HG02981 (cell line): ENCODE measurements around the gene ST6GALNAC3.
A peak's percentile ranks its signal among the peaks of the same experiment; 100 is the strongest.

Experiments
- ATAC-seq: cut with Tn5 transposase; IDR thresholded peaks from one replicate; pipeline ENCODE4 v1.9.1; 2021; ENCODE audit warnings: mild to moderate bottlenecking, moderate library complexity; ENCODE audit not compliant: unreplicated experiment

Gene ST6GALNAC3

DNA sequence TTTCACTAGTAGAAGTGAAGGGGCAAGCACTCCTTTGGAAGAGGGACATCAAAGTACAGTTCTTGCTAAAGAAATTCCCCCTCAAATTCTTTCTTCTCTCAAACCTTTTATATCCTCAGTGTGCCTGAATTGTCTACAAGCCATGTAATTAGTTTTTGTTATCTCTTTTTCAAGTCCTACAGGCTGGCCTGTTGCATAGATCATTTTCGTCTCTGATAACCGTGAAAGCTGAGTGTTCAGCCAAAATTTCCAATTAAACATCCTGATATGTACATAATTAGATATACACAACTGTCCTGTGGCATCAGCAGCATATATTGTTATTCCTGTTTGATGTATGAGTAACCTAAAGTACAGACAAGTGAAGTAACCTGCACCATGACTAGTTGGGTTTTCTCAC, 417.2 kb downstream of the ST6GALNAC3 start:
- ATAC-seq = no peak

DNA sequence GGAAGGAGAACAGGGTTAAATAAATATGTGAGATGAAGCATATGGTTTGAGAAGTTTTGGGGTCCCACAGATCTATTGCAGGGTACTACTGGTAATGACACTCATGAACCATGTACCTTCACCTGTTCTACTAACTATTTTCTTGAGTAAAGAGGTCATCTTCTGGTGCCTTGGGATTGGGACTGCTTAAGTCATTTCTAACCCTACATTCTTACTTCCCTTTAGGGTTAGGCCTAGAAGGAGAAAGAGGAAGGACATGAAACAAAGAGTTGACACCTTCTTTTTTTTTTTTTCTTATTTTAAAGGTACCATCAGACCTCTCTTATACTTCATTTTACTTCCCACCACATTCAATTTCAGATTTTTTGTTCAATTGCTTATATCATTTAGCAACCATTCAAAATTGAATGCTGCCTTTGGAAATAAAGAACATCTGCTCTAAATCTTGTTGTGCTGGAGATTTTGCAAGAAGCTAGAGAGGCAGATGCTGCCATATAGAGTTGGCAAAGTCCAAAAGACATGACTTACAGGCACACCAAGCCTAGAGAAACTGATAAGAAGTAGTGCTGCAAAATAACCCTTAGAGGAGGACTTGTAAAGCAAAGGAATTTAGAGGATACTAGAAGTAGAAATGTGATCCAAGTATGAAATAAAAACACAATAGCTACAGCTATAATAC, 418.3 kb downstream of the ST6GALNAC3 start:
- no peak for ATAC-seq

DNA sequence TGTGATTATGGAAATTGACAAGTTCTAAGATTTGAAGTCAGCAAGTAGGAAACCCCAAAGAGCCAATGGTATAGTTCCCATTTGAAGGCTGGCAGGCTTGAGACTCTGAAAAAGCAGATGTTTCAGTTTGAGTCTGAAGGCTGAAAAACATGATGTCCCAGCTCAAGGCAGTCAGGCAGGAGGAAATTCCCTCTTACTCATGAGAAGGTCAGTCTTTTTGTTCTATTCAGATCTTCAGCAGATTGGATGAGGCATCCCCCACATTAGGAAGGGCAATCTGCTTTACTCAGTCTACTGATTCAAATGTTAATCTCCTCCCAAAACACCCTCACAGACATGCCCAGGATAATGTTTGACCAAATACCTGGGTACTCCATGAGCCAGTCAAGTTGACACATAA, 420.3 kb downstream of the ST6GALNAC3 start:
- peak; percentile 77 for ATAC-seq

DNA sequence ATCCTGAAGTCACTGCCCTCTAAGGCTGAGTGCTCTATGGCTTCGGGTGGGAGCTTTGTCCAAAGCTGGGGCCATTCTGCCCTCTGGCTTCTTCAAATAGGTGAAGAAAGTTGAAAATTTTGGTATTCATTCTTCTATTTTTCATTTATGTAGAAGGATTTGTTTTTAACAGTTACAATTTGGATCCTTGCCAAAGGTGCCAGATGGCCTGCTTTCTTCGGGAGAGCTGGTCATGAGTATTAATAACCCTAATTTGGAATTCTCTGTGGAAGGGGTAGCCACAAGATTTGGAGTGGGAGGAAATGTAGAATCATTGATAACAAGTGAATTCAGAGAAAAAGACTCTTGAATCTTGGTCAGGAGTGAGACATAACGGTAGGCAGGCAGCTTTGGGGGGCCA, 422.3 kb downstream of the ST6GALNAC3 start:
- no peak for ATAC-seq

DNA sequence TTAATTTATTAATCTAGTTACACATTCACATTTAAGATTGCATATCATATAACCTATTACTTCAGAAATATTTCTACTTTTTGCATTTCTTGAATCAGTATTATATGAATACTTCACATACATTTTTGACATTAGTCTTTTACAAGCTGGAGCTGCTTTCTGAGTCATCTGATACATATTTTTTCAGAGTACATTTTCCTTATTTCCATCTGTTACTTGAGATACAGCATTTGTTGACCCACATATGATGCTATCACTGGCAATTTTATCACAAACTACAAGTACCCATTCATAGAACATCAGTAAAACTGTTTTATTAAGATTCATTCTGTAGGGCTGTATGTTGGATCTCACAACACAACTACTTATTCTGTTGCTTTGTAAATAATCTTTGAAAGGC, 425.6 kb downstream of the ST6GALNAC3 start:
- ATAC-seq = no peak

DNA sequence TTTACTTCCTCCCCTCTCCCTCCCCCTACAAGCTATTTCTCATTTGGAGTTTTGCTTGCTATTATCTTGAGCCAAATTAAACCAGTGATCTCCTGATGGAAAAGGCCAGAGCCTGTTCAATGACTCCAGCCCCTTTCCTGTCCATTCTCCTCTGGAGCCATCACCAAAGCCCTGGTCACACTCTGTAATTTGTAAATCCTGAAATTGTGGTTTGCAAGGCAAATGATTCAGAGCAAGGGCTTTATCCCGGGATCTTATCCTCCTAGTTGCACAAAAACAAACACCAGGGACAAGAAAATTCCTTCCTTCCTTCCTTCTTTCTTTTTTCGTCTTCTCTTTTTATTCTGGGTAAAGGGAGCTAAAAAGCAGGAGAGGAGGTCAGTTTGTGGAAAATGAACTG, 426.6 kb downstream of the ST6GALNAC3 start:
- no peak for ATAC-seq

DNA sequence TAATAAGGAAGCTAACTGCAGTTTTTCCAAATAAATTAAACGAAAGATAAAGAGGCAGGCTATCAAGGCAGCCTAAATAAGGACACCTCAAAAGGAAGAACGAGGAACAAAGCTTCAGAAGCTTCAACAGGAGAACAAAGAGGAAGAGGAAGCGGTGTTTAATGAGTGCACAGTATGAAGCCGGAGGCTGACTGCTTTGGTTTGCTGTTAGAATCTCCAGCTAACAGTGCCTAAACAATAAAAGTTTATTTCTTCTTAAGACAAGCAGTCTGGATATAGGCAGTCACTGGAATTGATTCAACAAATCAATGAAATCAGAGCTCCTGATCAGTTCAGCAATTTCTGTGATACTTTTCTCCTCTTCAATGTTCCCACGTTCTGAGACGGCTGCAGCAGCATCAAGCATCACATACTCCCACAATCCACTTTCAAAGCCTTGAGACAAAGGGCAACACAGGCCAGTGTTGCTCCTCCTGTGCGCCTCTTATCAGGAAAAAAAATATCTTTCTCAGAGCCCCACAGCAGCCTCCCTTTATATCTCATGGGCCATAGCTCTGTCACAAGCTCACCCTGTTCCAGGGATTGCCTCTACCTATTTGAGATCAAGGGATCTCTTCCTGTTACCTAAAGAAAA, 427.2 kb downstream of the ST6GALNAC3 start:
- ATAC-seq = no peak

DNA sequence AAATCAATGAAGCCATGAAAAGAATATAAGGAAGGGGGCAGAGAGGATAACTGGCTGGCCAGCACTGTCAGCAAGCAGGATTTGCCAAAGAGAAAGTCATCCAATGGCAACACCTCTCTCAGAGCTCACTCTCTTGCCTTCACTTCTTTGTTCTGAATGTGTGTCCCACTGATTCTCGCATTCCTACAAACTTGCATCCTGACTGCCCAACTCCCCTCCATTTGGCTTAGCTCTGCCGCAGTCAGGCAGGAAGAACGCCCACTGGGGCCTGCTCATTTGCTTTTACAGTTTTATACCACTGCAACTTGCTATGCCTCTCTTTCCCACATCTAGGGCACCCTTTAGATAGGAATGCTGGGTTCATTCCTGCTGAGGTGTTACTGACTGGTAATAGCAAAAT, 428.6 kb downstream of the ST6GALNAC3 start:
- no peak for ATAC-seq

DNA sequence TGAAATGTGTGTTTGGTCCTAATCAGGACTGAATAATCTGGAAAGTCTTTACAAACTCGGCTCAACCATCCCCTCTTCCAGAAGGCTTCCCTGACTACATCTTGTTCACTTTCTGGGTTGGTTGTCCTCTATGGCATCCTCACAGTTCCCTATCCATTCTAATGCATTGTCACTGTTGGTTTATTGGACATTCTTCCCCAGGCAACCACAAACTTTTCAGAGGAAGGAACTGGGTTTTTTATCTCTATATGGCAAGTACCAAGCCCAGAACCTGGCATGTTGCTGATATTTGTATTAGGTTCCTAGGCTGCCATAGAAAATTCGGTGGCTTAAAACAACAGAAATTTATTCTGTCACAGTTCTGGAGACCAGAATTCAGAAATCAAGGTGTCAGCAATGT, 429.2 kb downstream of the ST6GALNAC3 start:
- no peak for ATAC-seq

DNA sequence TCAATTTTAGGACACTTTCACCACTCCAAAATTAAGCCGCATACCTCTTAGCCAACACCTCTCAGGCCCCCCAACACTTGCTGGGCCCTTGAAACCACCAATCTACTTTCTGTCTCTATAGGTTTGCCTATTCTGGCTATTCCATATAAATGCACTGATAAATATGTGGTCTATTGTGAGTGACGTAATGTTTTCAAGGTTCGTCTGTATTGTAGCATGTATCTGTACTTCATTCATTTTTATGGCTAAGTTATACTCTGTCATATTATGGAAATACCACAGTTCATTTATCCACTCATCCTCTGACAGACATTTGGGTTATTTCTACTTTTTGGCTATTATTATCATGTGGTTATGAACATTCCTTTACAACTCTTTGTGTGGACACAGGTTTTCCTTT, 432.8 kb downstream of the ST6GALNAC3 start:
- no peak for ATAC-seq

DNA sequence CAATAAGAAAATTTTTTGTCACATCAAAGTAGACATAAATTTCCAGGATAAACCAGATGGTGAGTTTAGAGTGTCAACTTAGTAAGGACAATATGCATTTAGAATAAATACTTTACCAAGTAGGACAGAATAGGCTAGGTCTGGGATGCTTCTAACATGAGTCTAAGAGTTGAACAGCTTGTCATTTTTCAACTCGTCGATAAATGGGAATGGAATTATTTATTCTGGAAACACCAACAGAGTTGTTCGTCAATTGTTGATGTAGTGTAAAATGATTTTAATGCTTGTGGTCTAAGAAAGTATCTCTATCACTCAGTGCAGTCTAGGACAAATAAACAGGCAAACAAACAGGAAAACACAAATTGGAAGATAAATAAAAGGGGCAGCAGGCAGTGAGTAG, 434.3 kb downstream of the ST6GALNAC3 start:
- no peak for ATAC-seq

DNA sequence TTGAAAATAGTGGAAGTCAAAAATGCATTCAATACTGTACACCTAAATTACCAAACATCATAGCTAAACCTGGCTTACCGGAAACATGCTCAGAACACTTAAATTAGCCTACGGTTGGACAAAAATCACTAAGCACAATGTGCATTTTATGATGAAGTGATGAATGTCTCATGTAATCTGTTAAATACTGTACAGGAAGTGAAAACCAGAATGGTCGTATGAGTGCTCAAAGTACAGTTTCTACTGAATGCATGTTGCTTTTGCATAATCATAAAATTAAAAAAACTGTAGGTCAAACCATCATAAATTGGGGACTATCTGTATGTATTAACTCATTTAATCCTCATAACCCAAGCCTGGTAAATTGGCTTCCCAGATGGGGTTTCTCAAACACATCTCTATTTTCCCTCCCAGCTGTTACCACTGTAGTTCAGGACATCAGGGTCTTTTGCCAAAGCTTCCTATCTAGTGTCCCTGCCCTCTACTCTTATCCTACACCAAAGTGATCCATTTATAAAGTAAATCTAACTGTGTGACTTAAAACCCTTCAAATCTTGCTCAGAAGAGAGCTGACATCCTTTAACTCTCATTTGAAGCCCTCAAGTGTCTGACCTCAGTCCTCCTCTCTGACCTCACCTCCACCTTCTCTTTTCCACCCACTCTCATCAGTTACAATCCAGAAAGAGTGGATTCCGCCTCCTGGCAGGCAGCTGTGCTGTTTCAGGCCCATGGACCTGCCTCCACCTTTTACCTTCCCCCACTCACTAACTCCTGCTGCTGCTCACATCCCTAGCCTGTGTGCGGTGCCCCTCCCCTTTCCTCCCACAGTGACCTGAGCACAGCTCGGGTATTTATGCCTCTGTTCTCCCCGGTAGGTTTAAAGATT, 436.4 kb downstream of the ST6GALNAC3 start:
- no peak for ATAC-seq

DNA sequence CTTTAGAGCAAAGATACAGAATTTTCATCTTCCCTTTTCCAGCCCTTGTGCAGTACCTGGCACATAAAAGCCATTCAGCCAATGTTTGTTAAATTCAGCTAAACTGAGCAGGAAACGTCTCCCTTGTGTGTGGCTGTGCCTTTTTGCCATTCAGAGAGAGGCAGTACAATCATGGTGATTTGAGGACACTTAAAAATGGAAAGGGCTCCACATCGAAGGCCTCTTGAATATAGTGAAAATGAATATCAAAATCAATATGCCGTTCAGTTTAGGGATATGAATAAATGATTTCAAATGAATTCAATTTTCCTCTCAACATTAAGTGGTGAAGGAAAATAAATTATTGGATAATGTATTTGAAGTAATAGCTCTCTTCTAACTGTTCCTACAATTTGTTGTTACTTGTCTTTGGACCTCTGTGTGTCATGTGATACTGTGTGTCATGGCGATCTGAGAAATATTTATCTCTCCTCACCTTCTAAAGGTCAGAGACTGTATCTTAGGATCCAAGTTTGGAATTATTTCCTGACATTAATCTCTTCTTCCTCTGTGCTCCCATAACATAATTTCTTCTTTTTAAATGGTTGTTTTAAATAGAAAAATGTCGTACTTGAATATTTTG, 437.1 kb downstream of the ST6GALNAC3 start:
- ATAC-seq = no peak

DNA sequence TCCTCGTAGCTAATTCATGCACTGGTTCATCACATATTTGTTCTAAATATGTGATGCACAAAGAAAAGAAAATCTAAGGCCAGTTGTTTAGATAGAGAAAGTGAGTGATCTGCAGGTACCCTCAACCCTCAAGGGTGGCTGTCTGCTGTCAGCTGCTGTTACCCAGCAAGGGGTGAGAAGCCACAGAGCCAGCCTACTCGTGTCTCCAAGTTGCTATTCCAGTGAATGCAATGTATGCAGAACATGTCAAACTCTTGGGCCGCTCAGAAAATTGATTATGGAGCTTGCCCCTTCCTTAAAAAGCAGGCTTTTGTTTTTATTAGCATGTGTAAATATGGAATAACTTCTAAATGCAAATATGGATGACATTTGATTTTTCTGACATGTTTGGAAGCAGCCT, 456.4 kb downstream of the ST6GALNAC3 start:
- ATAC-seq = no peak

DNA sequence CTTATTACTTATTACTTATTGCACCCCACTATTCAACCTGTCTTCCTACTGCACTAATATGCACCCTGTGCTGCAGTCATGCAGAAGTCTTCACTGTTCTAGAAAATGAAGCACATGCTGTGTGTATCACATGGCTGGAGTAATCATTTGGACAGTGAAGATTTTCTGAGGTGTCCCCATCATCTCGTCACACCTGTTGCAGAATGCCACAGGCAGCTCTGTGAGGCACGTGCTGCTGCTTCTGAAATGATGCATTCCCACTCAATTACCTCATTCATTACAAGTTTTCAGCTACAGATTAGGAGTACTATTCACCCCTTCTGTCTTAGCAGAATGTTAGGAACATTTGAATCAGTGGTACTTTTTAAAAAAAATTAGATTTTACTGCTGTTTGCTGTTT, 467.1 kb downstream of the ST6GALNAC3 start:
- ATAC-seq = no peak

DNA sequence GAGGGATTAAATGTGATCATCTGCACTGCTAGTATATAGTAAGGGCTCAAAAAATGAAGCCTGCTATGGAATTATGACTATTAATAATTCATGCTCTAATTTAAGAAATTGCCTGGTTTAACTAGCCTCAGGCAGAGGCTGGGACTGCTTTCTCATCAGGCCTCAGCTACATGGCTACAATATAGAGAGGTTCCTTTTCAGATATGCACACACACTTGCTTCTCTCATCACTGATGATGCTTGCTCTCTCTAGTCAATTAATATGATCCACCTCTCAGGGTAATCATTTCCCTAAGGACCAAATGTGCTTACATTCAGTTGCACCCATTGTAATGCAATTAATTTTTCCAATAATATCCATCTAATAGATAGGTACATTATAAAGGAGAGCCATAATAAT, 467.8 kb downstream of the ST6GALNAC3 start:
- no peak for ATAC-seq

DNA sequence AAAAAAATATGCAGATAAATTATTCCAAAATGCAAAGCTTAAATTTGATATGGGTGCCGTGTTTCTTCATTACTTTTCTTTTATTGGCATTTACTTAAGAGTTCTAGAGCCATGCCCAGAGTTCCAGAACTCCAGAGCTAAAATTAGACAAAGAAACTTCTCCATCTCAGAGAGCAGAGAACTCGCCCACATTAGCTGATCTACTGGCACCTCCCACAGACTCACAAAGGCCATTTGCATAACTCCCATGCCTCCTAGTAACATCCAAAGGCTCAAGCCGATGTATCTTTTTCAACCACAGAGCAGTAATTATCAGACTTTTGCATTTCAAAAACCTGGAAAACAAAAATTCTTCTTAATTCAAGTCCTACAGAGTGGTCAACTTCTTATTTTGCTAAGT, 468.9 kb downstream of the ST6GALNAC3 start:
- no peak for ATAC-seq

DNA sequence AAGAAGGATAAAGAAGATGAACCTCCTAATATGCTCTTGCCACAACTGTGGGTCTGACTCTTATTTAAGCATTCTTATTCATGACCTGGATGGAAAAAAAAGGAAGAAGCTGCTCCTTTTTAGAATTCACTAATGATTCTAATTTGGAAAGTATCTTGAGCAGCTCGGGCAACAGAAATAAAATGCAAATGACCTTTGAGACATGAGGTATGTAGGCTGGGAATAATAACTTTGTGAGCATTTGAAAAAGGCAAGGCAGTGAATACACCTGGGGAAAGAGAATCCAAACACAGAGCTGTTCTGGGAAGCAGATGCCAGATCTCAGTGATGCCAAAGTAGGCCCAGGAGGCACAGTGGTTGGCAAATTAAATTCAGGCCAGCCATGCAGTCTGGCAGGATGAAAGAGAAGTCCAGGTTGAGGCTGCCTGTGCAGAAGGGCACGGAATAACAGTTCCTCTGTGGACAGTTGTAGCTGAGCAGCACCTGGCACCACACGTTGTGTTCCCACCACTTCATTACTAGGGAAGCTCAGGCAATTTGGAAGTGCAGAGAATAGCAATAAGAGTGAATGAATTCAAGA, 471.9 kb downstream of the ST6GALNAC3 start:
- ATAC-seq = no peak

DNA sequence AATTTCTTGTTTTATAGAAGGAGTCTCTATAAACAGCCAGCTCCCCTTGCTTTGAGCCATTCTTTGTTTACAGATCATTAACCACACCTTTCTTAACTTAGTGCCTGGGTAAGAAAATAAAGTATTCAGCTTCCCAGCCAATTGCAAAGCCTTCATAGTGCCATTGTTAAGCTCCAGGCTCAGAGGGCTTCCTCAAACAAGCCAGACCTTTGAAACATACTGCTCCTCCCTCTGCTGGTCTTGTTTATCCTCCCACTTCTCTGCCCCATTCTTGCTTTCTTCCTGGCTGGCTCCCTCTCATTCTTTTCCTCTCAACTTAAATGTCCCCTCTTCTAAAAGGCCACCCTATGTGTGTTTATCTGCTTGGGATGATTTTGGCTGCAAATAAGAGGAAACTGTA, 473.4 kb downstream of the ST6GALNAC3 start:
- no peak for ATAC-seq

DNA sequence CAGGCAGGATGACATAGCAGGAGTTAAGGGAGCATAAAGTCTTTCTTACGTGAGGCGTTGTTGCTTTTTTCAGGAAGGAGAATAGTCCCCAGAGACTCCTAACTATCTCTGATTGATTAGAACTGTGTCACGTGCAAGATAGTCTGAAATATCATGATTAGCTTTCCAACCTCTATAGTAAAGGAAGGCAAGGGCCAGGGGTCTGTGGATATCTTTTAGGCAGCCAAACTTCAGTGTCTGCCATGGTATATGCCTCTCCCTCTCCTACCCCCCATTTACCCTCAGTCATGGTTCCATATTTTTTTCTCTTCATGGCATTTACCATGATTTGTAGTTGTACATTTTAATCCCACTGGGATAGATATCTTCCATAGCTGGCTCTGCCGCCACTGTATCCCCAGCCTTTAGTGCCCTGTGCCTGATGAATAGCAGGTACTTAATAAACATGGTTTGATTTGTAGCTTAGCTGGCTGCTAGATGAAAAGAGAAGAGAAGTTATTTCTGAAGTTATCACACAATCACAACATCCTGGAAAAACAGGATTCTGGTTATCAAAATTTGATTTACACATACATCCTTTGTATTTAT, 474.1 kb downstream of the ST6GALNAC3 start:
- ATAC-seq = no peak

DNA sequence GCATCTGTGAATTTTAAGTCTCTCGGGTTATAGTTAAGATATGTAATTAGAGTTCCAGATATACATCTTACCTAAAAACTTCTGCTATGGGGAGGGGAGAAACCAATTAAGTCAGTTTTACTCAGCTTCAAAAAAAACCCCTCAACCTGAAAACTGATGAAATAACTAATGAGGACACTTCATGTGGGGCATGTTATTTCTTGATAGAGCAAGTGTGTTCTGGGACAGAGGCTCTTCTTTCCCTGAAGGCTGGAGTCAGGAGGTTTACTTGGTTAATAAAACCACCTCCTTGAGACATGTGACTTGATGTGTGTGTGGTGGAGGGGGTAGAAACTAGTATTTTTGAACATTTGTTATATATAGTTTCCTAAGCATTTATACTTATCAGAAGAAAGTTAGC, 479.7 kb downstream of the ST6GALNAC3 start:
- ATAC-seq = no peak
